Measurements from ENCODE around the gene MRPL44. TPM values are rescaled to one million over a fixed set of nuclear protein-coding genes. Genes with fewer than 3 reads are reported as not detected.

MRPL44 gene
- total and polyA plus RNA-seq, 2 of the 13 experiments (the other 11 are each of a cell fraction or from before 2014, with no cell fraction given): 38.4 to 78.0 TPM

GRCh38 chr2:223980803-223981202 lies 23.5 kb downstream of the MRPL44 start:
- ATAC-seq: no peak
- no peak for FAIRE-seq
- no peak overlapping the region for H2AFZ ChIP-seq (ENCODE audit: low read length)
- no peaks in the 10 kb centered on the region; a peak in 1 of 5 replicates for H3K36me3 ChIP-seq (replicated peaks in 1 of 2; ENCODE audit: control insufficient read depth in 1 of 2, insufficient read depth in 2 of 2, low read length in 2 of 2)
- in situ Hi-C loops (cut with HindIII; ENCODE audit: extremely low pct_ligation_motif_present, low pct_unique_long_range_greater_than_20kb): no loop called here
- H3K27me3 ChIP-seq (ENCODE audit: control insufficient read depth in 1 of 2, insufficient read depth in 2 of 2, low read length in 2 of 2): no peaks in the 10 kb centered on the region
- H3K4me1 ChIP-seq (ENCODE audit: insufficient read depth, low read length): 0 out of 2 replicates have a peak, but pooled peaks cover 8% of the 10 kb centered on the region
- no peaks in the 10 kb centered on the region for H3K79me2 ChIP-seq (ENCODE audit: insufficient read depth, low read length)
- no peak overlapping the region for H3K9ac ChIP-seq (ENCODE audit: insufficient read depth, low read depth, low read length)
- no peaks in the 10 kb centered on the region for H4K20me1 ChIP-seq (ENCODE audit: insufficient read depth, low read length)
- intact Hi-C loops (cut with micrococcal nuclease; ENCODE audit: unreplicated experiment): no loop called here
- no peak for DNase-seq (ENCODE audit: low spot score)
- H3K4me2 ChIP-seq (ENCODE audit: low read depth, low read length): no peak overlapping the region
- 86% methylated on average over 4 of the region's 4 CpGs for WGBS (ENCODE audit: low lambda C conversion rate)
- POLR2A ChIA-PET: no interaction called here
- no peaks in the 10 kb centered on the region for H3K9me3 ChIP-seq (ENCODE audit: low read length)
- no peak overlapping the region for H3K4me3 ChIP-seq (replicated peaks in 1 of 3; ENCODE audit: insufficient read depth in 1 of 3, low read depth in 2 of 3, low read length in 3 of 3)
- TF ChIP-seq BCL3 (CRISPR knock-in tag; IDR thresholded peaks at IDR 0.05): no peak
- no peak for TF ChIP-seq SOX13 (IDR thresholded peaks at IDR 0.05)
- no peak for TF ChIP-seq SOX13 (CRISPR knock-in tag; conservative IDR thresholded peaks at IDR 0.05 in 1 of 2, IDR thresholded peaks at IDR 0.05 in 1 of 2)
- CTCF ChIA-PET (ENCODE audit: low intra/inter-chr PET ratio, low total read pairs): no interaction called here
- H3K27ac ChIP-seq (ENCODE audit: extremely low read length, insufficient read depth, low read length): no peak overlapping the region
- no TSS peak for BruUV-seq (replicated peaks)

GRCh38 chr2:223981241-223981640 lies 24.0 kb downstream of the MRPL44 start:
- intact Hi-C loops (cut with micrococcal nuclease; ENCODE audit: unreplicated experiment): no loop called here
- BruUV-seq (replicated peaks): no TSS peak
- in situ Hi-C loops (cut with HindIII; ENCODE audit: extremely low pct_ligation_motif_present, low pct_unique_long_range_greater_than_20kb): no loop called here
- Histone ChIP-seq H2AFZ (ENCODE audit: low read length) (no peak overlapping the region), H3K79me2 (ENCODE audit: insufficient read depth, low read length) (no peaks in the 10 kb centered on the region), H3K36me3 (replicated peaks in 1 of 2; ENCODE audit: control insufficient read depth in 1 of 2, insufficient read depth in 2 of 2, low read length in 2 of 2) (no peaks in the 10 kb centered on the region; a peak in 1 of 5 replicates), H3K27me3 (ENCODE audit: control insufficient read depth in 1 of 2, insufficient read depth in 2 of 2, low read length in 2 of 2) (no peaks in the 10 kb centered on the region), H3K9ac (ENCODE audit: insufficient read depth, low read depth, low read length) (no peak overlapping the region), H3K9me3 (ENCODE audit: low read length) (no peaks in the 10 kb centered on the region), H3K4me3 (replicated peaks in 1 of 3; ENCODE audit: insufficient read depth in 1 of 3, low read depth in 2 of 3, low read length in 3 of 3) (no peak overlapping the region), H3K27ac (ENCODE audit: extremely low read length, insufficient read depth, low read length) (no peak overlapping the region), H3K4me2 (ENCODE audit: low read depth, low read length) (no peak overlapping the region), H4K20me1 (ENCODE audit: insufficient read depth, low read length) (no peaks in the 10 kb centered on the region), H3K4me1 (ENCODE audit: insufficient read depth, low read length) (0 out of 2 replicates have a peak, but pooled peaks cover 8% of the 10 kb centered on the region)
- ChIA-PET CTCF (ENCODE audit: low intra/inter-chr PET ratio, low total read pairs) (no interaction called here), POLR2A (no interaction called here)
- no peak for ATAC-seq
- WGBS (ENCODE audit: low lambda C conversion rate): 75% methylated on average over 1 of the region's 1 CpG
- FAIRE-seq: no peak
- DNase-seq (ENCODE audit: low spot score): no peak
- TF ChIP-seq TRIM22 (IDR thresholded peaks at IDR 0.05) (no peak), SCMH1 (CRISPR knock-in tag; IDR thresholded peaks at IDR 0.05; ENCODE audit: borderline replicate concordance) (no peak), ATF4 (CRISPR knock-in tag; IDR thresholded peaks at IDR 0.05) (no peak), HNRNPL (IDR thresholded peaks at IDR 0.05; ENCODE audit: low read depth, low read length) (no peak), ZNF639 (CRISPR knock-in tag; conservative IDR thresholded peaks at IDR 0.05) (no peak), PHB2 (IDR thresholded peaks at IDR 0.05; ENCODE audit: partially characterized antibody) (no peak), ZNF782 (CRISPR knock-in tag; IDR thresholded peaks at IDR 0.05; ENCODE audit: borderline replicate concordance) (no peak), ARNT2 (CRISPR knock-in tag; IDR thresholded peaks at IDR 0.05; ENCODE audit: low read depth) (no peak), GATA4 (IDR thresholded peaks at IDR 0.05; ENCODE audit: borderline replicate concordance, low read depth) (no peak), CREB3 (CRISPR knock-in tag; IDR thresholded peaks at IDR 0.05) (no peak)

Measured in HepG2 (cell line).